GM12864 (cell line): ENCODE results near the gene MITF.
A peak's percentile ranks its signal among the peaks of the same experiment; 100 is the strongest.

ENCODE experiments used
- DNase-seq: peaks from one replicate; pipeline ENCODE4 v3.0.0-alpha.2; 2011; ENCODE audit warnings: low read depth
- H3K4me3 ChIP-seq: 2 replicates; pipeline ENCODE4 v1.5.1; 2011; ENCODE audit warnings: mild to moderate bottlenecking, low read depth, low read length, control low read depth
- TF ChIP-seq, protein P1 (sequence below): IDR thresholded peaks from 2 replicates; pipeline ENCODE4 v1.5.1; 2011; ENCODE audit warnings: low read depth, mild to moderate bottlenecking, moderate library complexity, low read length, control low read depth, inconsistent platforms; ENCODE audit errors: missing control alignments

Gene MITF, protein sequence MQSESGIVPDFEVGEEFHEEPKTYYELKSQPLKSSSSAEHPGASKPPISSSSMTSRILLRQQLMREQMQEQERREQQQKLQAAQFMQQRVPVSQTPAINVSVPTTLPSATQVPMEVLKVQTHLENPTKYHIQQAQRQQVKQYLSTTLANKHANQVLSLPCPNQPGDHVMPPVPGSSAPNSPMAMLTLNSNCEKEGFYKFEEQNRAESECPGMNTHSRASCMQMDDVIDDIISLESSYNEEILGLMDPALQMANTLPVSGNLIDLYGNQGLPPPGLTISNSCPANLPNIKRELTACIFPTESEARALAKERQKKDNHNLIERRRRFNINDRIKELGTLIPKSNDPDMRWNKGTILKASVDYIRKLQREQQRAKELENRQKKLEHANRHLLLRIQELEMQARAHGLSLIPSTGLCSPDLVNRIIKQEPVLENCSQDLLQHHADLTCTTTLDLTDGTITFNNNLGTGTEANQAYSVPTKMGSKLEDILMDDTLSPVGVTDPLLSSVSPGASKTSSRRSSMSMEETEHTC

DNA sequence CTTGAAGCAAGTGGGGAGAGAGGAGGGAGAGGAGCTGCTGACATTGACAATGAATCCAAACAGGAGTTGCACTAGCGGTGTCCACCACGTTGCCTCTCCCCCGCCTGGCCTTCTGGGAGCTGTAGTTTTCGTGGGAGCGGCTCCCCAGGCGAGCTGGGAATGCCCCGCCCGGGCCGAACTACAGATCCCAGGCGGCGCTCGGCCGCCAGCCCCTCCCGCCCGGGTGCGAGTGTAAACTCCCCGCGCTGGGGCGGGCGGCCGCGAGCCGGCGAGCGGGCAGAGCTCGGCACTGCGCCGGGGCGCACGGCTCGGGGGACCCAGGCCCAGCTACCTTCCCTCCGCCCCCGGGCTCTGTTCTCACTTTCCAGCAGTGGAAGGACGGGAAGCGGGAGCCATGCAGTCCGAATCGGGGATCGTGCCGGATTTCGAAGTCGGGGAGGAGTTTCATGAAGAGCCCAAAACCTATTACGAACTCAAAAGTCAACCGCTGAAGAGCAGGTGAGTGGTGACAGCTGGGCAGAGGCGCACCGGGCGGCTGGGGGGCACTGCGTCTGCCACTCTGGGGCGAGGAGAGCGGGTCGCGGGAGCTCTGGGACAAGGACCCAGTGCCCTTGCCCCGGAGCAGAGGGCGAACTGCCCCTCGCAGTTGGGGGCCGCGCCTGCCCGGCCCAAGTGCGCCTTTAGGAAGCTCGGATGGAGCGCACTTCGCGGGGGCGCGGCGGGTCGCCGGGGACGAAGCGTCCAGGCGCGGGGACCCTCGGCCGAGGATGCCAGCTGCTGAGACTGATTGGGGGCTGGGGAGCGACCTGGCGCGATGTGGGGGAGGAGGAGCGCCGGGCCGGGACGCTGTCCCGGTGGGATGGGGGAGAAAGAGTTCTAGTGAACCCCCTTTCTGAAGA is at the start of gene MITF:
TSS of gene MITF (plus strand) at position 261 of the 899 bp plus-strand sequence. CDS start at position 395, 134 bp downstream.
- TF ChIP-seq, protein P1, sequence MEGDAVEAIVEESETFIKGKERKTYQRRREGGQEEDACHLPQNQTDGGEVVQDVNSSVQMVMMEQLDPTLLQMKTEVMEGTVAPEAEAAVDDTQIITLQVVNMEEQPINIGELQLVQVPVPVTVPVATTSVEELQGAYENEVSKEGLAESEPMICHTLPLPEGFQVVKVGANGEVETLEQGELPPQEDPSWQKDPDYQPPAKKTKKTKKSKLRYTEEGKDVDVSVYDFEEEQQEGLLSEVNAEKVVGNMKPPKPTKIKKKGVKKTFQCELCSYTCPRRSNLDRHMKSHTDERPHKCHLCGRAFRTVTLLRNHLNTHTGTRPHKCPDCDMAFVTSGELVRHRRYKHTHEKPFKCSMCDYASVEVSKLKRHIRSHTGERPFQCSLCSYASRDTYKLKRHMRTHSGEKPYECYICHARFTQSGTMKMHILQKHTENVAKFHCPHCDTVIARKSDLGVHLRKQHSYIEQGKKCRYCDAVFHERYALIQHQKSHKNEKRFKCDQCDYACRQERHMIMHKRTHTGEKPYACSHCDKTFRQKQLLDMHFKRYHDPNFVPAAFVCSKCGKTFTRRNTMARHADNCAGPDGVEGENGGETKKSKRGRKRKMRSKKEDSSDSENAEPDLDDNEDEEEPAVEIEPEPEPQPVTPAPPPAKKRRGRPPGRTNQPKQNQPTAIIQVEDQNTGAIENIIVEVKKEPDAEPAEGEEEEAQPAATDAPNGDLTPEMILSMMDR: no peak
- peak; percentile 25 for DNase-seq
- peak within 1 kb of the TSS; percentile 73 for H3K4me3 ChIP-seq

DNA sequence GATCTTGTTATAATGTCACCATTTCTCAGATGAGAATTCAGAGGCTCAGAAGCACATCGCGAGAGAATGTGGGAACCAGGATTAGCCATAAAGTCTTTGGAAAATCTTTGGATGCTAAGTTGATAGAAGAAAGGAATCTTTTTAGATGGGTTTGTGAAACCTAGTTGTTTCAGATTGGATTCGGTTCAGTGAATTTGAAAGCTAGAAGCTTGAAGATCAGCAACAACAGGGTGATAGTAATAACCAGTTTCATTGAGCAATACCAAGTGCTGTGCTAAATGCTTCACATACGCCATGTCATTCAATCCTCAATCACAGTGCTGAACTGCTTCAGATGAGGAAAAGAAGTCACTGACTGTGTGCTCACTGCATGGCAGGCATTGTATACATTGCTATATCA is 47.4 kb upstream of the MITF start:
- no peak for DNase-seq
- TF ChIP-seq, protein P1: no peak
- H3K4me3 ChIP-seq: no peak overlapping the region

DNA sequence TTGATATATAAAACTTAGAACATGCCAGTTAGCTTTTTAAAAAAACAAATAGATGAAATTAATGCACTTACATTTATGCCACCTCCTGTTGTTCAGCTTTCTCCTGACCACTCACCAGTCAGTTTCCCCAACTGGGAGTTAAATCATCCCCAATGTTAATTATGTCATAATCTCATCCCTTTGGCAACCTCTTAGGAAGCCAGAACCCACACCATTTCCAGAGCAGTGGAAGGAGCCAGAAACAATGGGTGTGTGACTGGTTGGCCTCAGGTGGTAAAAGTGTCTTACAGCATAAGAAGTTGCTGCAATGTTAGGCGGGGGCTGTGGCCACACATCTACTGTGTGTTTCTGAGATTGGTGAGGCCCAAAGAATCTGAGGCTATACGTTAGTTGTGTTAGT is 46.5 kb upstream of the MITF start:
- TF ChIP-seq, protein P1: no peak
- DNase-seq: no peak
- H3K4me3 ChIP-seq: no peak overlapping the region

DNA sequence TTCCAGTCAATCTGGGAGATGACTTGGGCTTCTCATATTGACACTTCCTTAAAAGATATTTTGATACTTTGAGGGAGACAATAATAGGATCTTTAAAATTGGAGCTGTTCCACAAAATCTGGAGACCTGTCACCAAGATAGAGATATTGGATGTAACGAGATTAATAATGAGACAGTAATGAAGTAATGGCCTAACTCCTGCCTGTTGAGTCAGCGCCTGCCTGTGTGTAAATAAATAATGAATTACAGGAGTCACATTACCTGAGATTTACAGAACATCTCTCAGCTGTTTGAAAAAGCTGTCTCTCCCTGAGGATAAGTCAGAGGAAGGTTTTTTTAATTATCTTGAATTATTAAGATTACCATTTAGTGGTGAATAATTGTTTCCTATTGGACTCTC is 43.8 kb upstream of the MITF start:
- no peak overlapping the region for H3K4me3 ChIP-seq
- TF ChIP-seq, protein P1: no peak
- DNase-seq: no peak

DNA sequence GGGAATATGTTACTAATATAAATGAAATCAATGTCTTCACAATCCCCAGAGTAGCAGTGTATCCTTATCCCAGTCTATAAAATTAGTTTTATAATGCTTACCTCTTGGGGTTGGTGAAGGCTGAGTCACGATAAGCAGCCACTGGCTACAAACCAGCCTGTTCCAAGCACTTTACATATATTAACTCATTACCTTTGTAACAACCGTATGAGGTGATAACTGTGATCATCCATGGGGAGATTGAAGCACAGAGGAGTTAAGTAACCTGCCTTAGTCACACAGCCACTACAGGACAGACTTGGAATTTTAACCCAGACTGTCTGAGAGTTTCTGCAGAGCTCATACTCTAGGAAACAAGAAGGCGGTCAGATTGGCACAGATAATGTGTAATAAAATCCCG is 43.3 kb upstream of the MITF start:
- H3K4me3 ChIP-seq: no peak overlapping the region
- TF ChIP-seq, protein P1: no peak
- no peak for DNase-seq

DNA sequence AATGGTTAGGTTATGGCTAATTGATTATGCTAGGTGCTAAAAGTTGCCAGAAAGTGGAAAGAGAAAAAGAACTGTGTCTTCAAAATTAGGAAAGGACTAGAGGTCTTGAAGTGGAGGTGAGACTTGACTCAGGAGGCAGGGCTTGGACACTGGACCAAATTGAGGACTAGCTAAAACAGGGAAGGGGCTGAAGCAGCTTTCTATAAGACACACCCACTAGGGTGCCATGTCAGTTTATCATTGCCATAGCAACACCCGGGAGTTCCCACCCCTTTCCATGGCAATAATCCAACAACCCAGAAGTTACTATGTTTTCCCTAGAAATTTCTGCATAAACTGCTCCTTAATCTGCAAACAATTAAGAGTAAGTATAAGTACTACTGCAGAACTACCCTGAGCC is 42.9 kb upstream of the MITF start:
- no peak for DNase-seq
- H3K4me3 ChIP-seq: no peak overlapping the region
- TF ChIP-seq, protein P1: no peak
